A673 (cell line): ENCODE results near the gene DNAJC3.

ENCODE experiments used
- EZH2 ChIP-seq: fragments of 200-600 bp; sonication (generic); IDR thresholded peaks from 2 replicates; pipeline ENCODE4 v1.6.1; 2017; ENCODE audit warnings: borderline replicate concordance, low read depth, mild to moderate bottlenecking, mixed read lengths, antibody characterized with exemption, low read length; ENCODE audit not compliant: poor library complexity, severe bottlenecking
- TF ChIP-seq, protein P1 (sequence below): fragments of 300-800, 200-600 bp; sonication (generic); conservative IDR thresholded peaks from 2 replicates; pipeline ENCODE4 v1.5.1; 2017; ENCODE audit warnings: low read depth, mild to moderate bottlenecking, antibody characterized with exemption, low read length, moderate library complexity, mixed read lengths

DNA sequence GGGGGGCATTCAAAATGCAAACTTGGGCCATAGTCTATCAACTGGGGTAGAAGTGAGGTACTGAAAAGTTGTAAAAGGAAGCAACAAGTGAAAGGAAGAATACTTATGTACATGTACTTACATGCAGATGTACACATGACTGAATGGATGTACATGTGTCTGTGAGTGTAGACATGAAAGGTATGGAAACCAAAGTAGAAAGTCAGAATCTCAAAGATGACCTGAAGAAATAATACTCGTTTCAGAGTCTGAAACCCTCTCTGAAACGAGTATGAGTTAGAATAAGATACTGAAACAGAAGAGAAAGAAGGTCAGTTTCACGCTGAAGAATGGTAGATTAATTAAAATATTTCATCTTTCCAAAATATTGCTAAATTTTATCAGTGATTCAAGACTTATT is 46.3 kb upstream of the DNAJC3 start:
- TF ChIP-seq, protein P1, sequence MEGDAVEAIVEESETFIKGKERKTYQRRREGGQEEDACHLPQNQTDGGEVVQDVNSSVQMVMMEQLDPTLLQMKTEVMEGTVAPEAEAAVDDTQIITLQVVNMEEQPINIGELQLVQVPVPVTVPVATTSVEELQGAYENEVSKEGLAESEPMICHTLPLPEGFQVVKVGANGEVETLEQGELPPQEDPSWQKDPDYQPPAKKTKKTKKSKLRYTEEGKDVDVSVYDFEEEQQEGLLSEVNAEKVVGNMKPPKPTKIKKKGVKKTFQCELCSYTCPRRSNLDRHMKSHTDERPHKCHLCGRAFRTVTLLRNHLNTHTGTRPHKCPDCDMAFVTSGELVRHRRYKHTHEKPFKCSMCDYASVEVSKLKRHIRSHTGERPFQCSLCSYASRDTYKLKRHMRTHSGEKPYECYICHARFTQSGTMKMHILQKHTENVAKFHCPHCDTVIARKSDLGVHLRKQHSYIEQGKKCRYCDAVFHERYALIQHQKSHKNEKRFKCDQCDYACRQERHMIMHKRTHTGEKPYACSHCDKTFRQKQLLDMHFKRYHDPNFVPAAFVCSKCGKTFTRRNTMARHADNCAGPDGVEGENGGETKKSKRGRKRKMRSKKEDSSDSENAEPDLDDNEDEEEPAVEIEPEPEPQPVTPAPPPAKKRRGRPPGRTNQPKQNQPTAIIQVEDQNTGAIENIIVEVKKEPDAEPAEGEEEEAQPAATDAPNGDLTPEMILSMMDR = no peak
- TF ChIP-seq EZH2 = no peak
